ENCODE results near the gene TTC13. TPM values are rescaled to one million over a fixed set of nuclear protein-coding genes. Genes with fewer than 3 reads are reported as not detected.

Gene TTC13
- total RNA-seq, 1 donor from 2014 or later, result 20.6 TPM

DNA sequence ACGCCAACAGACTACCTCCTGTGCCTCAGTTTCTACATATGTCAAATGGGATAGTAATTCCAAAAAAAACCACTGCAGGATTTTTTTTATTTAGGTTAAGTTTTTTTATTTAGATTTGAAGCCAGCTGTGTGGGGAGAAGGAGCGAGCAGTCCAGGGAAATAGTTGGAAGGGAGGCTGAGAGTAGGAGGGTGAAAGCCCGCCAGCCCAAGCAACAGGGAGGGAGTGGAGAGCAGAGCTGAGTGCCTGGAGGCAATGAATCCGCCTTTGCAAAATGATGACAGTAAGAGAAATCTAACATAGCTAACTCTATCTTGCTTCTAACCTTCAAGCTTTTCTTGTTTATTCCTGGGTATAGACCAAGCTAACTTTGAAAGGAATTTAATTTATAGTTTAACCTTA, 94.7 kb downstream of the TTC13 start:
- Mint-ChIP-seq H3K27ac (no peak overlapping the region), H3K27me3 (peaks cover 19% of the 10 kb centered on the region), H3K9me3 (peaks cover 10% of the 10 kb centered on the region), H3K36me3 (no peaks in the 10 kb centered on the region), H3K4me1 (ENCODE audit: unreplicated experiment) (peaks cover 20% of the 10 kb centered on the region), H3K4me3 (no peak overlapping the region)
- no peak for DNase-seq (ENCODE audit: extremely low spot score, unreplicated experiment)
- no peak for TF ChIP-seq CTCF (conservative IDR thresholded peaks at IDR 0.05)

DNA sequence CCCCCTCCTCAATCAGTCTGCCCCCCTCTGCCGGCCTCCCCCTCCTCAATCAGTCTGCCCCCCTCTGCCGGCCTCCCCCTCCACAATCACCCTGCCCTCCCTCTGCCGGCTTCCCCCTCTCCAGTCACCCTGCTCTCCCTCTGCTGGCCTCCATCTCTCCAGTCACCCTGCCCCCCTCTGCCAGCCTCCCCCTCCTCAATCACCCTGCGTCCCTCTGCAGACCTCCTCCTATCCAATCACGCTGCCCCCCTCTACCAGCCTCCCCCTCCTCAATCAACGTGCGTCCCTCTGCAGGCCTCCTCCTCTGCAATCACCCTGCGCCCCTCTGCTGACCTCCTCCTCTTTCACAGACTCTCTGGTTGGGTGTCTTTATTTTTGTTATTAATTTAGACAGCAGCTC, 98.9 kb downstream of the TTC13 start:
- Mint-ChIP-seq H3K27me3 (peaks cover 25% of the 10 kb centered on the region), H3K9me3 (peaks cover 5% of the 10 kb centered on the region), H3K4me1 (ENCODE audit: unreplicated experiment) (peaks cover 42% of the 10 kb centered on the region), H3K4me3 (peak overlapping the region; percentile 39), H3K36me3 (no peaks in the 10 kb centered on the region), H3K27ac (no peak overlapping the region)
- no peak for TF ChIP-seq CTCF (conservative IDR thresholded peaks at IDR 0.05)
- DNase-seq (ENCODE audit: extremely low spot score, unreplicated experiment), result no peak

DNA sequence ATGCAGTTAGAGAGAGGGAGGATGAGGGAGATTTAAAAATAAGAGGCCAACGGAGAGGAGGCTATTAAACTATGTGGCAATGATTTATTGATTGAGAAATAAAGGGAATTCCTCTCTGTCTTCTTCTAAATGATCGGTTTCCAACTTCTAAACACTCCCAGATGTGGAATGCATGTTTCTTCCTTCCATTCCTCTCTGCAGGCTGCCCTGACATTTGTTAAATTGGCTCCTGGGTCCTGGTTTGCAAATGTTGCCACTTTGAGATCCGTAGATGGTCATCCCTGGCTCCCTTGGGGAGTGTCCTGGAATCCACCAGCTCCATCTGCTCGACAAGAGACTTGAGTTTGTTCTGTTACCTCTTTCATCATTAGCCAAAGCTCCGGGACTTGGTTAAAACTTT, 100.1 kb downstream of the TTC13 start:
- Mint-ChIP-seq H3K9me3 (peaks cover 5% of the 10 kb centered on the region), H3K4me1 (ENCODE audit: unreplicated experiment) (peaks cover 42% of the 10 kb centered on the region), H3K27ac (peak overlapping the region; percentile 61), H3K36me3 (no peaks in the 10 kb centered on the region), H3K4me3 (peak overlapping the region; percentile 57), H3K27me3 (peaks cover 25% of the 10 kb centered on the region)
- TF ChIP-seq CTCF (conservative IDR thresholded peaks at IDR 0.05), result no peak
- no peak for DNase-seq (ENCODE audit: extremely low spot score, unreplicated experiment)

- Mint-ChIP-seq H3K27ac (peak overlapping the region; percentile 61), H3K4me1 (ENCODE audit: unreplicated experiment) (peaks cover 42% of the 10 kb centered on the region), H3K4me3 (peak overlapping the region; percentile 57), H3K36me3 (no peaks in the 10 kb centered on the region), H3K27me3 (peaks cover 25% of the 10 kb centered on the region), H3K9me3 (peaks cover 5% of the 10 kb centered on the region)
- no peak for DNase-seq (ENCODE audit: extremely low spot score, unreplicated experiment)
- TF ChIP-seq CTCF (conservative IDR thresholded peaks at IDR 0.05), result no peak
Measured at GRCh38 chr1:230877924-230878590, 100.6 kb downstream of the TTC13 start.

DNA sequence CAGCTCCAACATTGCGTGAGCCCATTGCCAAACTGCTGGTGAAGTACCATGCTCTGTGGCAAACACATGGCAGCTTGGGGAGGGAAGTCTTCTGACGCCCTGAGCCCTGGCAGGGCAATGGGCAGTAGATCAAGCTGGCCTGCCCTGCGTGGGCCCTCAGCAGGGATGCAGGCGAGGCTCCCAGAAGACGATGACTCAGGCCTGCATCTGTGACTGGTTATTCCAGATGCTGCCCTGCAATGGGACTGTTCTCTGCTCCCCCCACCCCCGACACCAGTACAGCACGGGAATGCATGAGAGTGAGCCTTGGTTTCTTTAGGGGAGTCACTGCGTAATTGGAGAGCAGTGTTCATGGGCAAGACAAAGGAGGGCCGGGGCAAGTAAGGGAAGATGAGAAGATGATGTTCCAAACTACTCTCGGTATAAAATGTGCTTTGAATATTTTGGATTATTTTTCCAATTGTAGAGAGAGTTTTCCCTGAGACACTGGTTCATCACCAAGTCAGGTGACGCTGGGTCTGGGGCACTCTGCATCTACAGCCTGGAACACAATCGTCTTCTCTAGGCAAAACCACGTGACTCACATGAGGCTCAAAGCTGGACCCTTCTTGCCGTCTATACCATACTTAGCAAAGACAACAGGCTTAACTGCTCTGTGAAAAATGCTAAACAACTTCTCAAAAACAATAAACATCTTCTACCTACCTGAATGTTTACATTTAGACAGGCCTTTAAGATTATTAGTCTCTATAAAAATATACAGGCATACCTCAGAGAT, 101.3 kb downstream of the TTC13 start:
- Mint-ChIP-seq H3K27ac (no peak overlapping the region), H3K27me3 (peaks cover 20% of the 10 kb centered on the region), H3K36me3 (no peaks in the 10 kb centered on the region), H3K4me3 (no peak overlapping the region), H3K9me3 (no peaks in the 10 kb centered on the region), H3K4me1 (ENCODE audit: unreplicated experiment) (peaks cover 38% of the 10 kb centered on the region)
- no peak for DNase-seq (ENCODE audit: extremely low spot score, unreplicated experiment)
- no peak for TF ChIP-seq CTCF (conservative IDR thresholded peaks at IDR 0.05)
